Measurements from ENCODE around the gene EPN2. TPM values are rescaled to one million over a fixed set of nuclear protein-coding genes. Genes with fewer than 3 reads are reported as not detected.

The EPN2 gene
- total and polyA plus RNA-seq, 10 of the 15 experiments (the other 5 are each of a cell fraction or from before 2014, with no cell fraction given): 0.26 to 8.4 (median 4.7) TPM

- 12% methylated on average over 6 of the region's 6 CpGs for whole genome bisulfite sequencing (ENCODE audit: insufficient coverage, insufficient replicate concordance, low lambda C conversion rate, missing lambda C conversion rate)
- intact Hi-C loops (cut with micrococcal nuclease; ENCODE audit: unreplicated experiment): no loop called here
- H2AFZ ChIP-seq (ENCODE audit: control insufficient read depth, low read depth, low read length): no peak overlapping the region
- H3K4me3 ChIP-seq: no peak overlapping the region
- 0 out of 2 replicates have a peak, but pooled peaks have one; percentile 5 for TF ChIP-seq SPI1 (IDR thresholded peaks at IDR 0.05; ENCODE audit: borderline replicate concordance, insufficient read depth, low read depth, low read length)
- TF ChIP-seq, protein P1, sequence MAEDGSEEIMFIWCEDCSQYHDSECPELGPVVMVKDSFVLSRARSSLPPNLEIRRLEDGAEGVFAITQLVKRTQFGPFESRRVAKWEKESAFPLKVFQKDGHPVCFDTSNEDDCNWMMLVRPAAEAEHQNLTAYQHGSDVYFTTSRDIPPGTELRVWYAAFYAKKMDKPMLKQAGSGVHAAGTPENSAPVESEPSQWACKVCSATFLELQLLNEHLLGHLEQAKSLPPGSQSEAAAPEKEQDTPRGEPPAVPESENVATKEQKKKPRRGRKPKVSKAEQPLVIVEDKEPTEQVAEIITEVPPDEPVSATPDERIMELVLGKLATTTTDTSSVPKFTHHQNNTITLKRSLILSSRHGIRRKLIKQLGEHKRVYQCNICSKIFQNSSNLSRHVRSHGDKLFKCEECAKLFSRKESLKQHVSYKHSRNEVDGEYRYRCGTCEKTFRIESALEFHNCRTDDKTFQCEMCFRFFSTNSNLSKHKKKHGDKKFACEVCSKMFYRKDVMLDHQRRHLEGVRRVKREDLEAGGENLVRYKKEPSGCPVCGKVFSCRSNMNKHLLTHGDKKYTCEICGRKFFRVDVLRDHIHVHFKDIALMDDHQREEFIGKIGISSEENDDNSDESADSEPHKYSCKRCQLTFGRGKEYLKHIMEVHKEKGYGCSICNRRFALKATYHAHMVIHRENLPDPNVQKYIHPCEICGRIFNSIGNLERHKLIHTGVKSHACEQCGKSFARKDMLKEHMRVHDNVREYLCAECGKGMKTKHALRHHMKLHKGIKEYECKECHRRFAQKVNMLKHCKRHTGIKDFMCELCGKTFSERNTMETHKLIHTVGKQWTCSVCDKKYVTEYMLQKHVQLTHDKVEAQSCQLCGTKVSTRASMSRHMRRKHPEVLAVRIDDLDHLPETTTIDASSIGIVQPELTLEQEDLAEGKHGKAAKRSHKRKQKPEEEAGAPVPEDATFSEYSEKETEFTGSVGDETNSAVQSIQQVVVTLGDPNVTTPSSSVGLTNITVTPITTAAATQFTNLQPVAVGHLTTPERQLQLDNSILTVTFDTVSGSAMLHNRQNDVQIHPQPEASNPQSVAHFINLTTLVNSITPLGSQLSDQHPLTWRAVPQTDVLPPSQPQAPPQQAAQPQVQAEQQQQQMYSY (CRISPR knock-in tag; IDR thresholded peaks at IDR 0.05): no peak
- H3K4me1 ChIP-seq (ENCODE audit: control insufficient read depth, insufficient read depth, low read length): peaks cover 5% of the 10 kb centered on the region
- CTCF ChIA-PET: interaction anchor here (0.9 kb wide), 1 partner anchor 10 kb away, joined by 3 read pairs; no protein-coding TSS in a partner anchor
- H3K79me2 ChIP-seq (ENCODE audit: control insufficient read depth, insufficient read depth, low read length): no peaks in the 10 kb centered on the region
- no peaks in the 10 kb centered on the region; a peak in 2 of 4 replicates for H3K27me3 ChIP-seq (replicated peaks in 1 of 2; ENCODE audit: control insufficient read depth in 2 of 2, insufficient read depth in 2 of 2, low read length in 1 of 2)
- POLR2A ChIA-PET: no interaction called here
- RAD21 ChIA-PET (ENCODE audit: unreplicated experiment): no interaction called here
- FAIRE-seq (no peak), DNase-seq (ENCODE audit: low read depth, low spot score) (no peak), ATAC-seq (no peak)
- BruUV-seq (replicated peaks): no TSS peak
- H3K9ac ChIP-seq (ENCODE audit: control insufficient read depth, insufficient read depth, low read length): no peak overlapping the region
- no peak overlapping the region for H3K27ac ChIP-seq (ENCODE audit: control insufficient read depth, insufficient read depth)
- H3K36me3 ChIP-seq (ENCODE audit: control insufficient read depth in 2 of 2, insufficient read depth in 2 of 2, low read length in 1 of 2): no peaks in the 10 kb centered on the region
- H3K9me3 ChIP-seq (replicated peaks; ENCODE audit: control insufficient read depth, insufficient read depth, low read length): no peaks in the 10 kb centered on the region
- no peak overlapping the region for H3K4me2 ChIP-seq (ENCODE audit: control insufficient read depth, insufficient read depth)
- in situ Hi-C loops (cut with MboI): no loop called here
- SMC1A ChIA-PET (ENCODE audit: uncharacterized antibody, unreplicated experiment): no interaction called here
- H4K20me1 ChIP-seq (ENCODE audit: control insufficient read depth, insufficient read depth): no peaks in the 10 kb centered on the region
Measured at GRCh38 chr17:19334331-19334730, 97.2 kb downstream of the EPN2 start.

Measured in GM12878 (cell line).